ENCODE results near the gene GBX1. TPM values are rescaled to one million over a fixed set of nuclear protein-coding genes. Genes with fewer than 3 reads are reported as not detected.
A peak's percentile ranks its signal among the peaks of the same experiment; 100 is the strongest.

Gene GBX1
- total and polyA plus RNA-seq, 2 of the 4 experiments (the other 2 are of a cell fraction): not detected

DNA sequence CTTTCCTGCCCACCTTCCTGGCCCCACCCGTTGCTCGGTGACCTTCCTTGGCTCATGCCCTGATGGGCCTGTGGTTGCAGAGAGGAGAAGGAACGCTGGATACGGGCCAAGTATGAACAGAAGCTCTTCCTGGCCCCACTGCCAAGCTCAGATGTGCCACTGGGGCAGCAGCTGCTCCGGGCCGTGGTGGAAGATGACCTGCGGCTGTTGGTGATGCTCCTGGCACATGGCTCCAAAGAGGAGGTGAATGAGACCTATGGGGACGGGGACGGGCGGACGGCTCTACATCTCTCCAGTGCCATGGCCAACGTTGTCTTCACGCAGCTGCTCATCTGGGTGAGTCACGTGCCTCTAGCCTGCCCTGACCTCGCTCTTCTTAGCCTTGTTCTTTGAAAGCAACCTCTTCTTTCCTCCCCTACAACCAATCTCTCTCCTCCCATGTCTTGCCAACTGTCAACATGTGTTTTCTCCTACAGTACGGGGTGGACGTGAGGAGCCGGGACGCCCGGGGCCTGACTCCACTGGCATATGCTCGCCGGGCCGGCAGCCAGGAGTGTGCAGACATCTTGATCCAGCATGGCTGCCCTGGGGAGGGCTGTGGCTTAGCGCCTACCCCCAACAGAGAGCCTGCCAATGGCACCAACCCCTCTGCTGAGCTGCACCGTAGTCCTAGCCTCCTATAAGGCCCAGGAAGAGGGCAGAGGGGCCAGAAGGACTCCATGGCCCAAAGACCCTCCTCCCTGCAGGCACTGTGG, 24.1 kb downstream of the GBX1 start:
- in situ Hi-C loops (cut with MboI; ENCODE audit: low sequenced_read_pairs): no loop called here
- WGBS, 2 experiments (ENCODE audit: extremely low coverage in 2 of 2, insufficient read length in 1 of 2): 78% methylated on average over 10 of the region's 25 CpGs; no CpG with 5 or more reads in 1 of the 2 experiments
- no peak for ATAC-seq (ENCODE audit: low read depth)
- no peak overlapping the region for H4K5ac ChIP-seq (ENCODE audit: low read depth, low read length)
- H2BK20ac ChIP-seq (ENCODE audit: low read depth, low read length): no peak overlapping the region
- no peak overlapping the region for H3K27ac ChIP-seq (ENCODE audit: insufficient read depth, low read length)
- H3K79me1 ChIP-seq (ENCODE audit: low read depth in 1 of 2, low read length in 2 of 2): no peaks in the 10 kb centered on the region
- no peak overlapping the region for H2AK5ac ChIP-seq (ENCODE audit: low read depth, low read length)
- H3K9me3 ChIP-seq (ENCODE audit: control insufficient read depth, insufficient read depth, low read length): no peaks in the 10 kb centered on the region
- H2BK5ac ChIP-seq (ENCODE audit: low read depth, low read length, poor library complexity, severe bottlenecking): no peak overlapping the region
- ChIA-PET POLR2A (ENCODE audit: unreplicated experiment) (no interaction called here), CTCF (no interaction called here)
- no peak overlapping the region for H4K91ac ChIP-seq (ENCODE audit: insufficient read depth, low read depth, low read length)
- peaks cover 3% of the 10 kb centered on the region for H4K20me1 ChIP-seq (ENCODE audit: insufficient read depth, low read length)
- H3K23ac ChIP-seq (ENCODE audit: low read depth, low read length): no peak overlapping the region
- H2AFZ ChIP-seq (replicated peaks; ENCODE audit: low read length, poor library complexity): peak overlapping the region; percentile 1
- no peak overlapping the region for H3K4ac ChIP-seq (ENCODE audit: low read depth, low read length)
- H3K4me1 ChIP-seq (ENCODE audit: control insufficient read depth, insufficient read depth, low read length): no peaks in the 10 kb centered on the region
- H2BK15ac ChIP-seq (ENCODE audit: low read depth, low read length): no peak overlapping the region
- no peak overlapping the region for H3K4me2 ChIP-seq (ENCODE audit: low read depth, low read length)
- peaks cover 50% of the 10 kb centered on the region for H3K36me3 ChIP-seq (ENCODE audit: control insufficient read depth, insufficient read depth, low read length)
- H2BK120ac ChIP-seq (ENCODE audit: low read depth, low read length): no peak overlapping the region
- no peak overlapping the region for H3K14ac ChIP-seq (replicated peaks; ENCODE audit: low read depth, low read length)
- 0 out of 2 replicates have a peak, but pooled peaks cover 3% of the 10 kb centered on the region for H3K9me1 ChIP-seq (ENCODE audit: insufficient read depth, low read length)
- no TSS peak for BruUV-seq (replicated peaks)
- no peak overlapping the region for H3K4me3 ChIP-seq (ENCODE audit: insufficient read depth, low read depth, low read length)
- peaks cover 3% of the 10 kb centered on the region; the same call in 1 of the 2 replicates for H3K27me3 ChIP-seq (ENCODE audit: control insufficient read depth, insufficient read depth, low read length)
- H4K8ac ChIP-seq (ENCODE audit: low read depth in 2 of 2, low read length in 2 of 2): no peak overlapping the region
- DNase-seq: no peak
- H3K18ac ChIP-seq (ENCODE audit: low read depth, low read length): no peak overlapping the region
- intact Hi-C loops (cut with micrococcal nuclease): no loop called here
- H3K9ac ChIP-seq (ENCODE audit: low read depth, low read length): no peak overlapping the region
- no peak overlapping the region for H2AK9ac ChIP-seq (replicated peaks; ENCODE audit: low read depth, low read length, poor library complexity)
- dilution Hi-C loops (cut with HindIII; ENCODE audit: low sequenced_read_pairs, unreplicated experiment): no loop called here
- H3K56ac ChIP-seq (ENCODE audit: extremely low read depth, insufficient read depth, low read length): no peak overlapping the region
- TF ChIP-seq FOS (IDR thresholded peaks at IDR 0.05; ENCODE audit: low read depth, low read length): no peak
- TF ChIP-seq POLR2A (IDR thresholded peaks at IDR 0.05; ENCODE audit: low read depth, low read length): no peak
- no peak for TF ChIP-seq SMC3 (IDR thresholded peaks at IDR 0.05; ENCODE audit: low read depth, low read length)
- TF ChIP-seq RAD21 (IDR thresholded peaks at IDR 0.05; ENCODE audit: low read length): no peak
- TF ChIP-seq CHD1 (IDR thresholded peaks at IDR 0.05; ENCODE audit: low read depth, low read length): no peak
- TF ChIP-seq RCOR1 (IDR thresholded peaks at IDR 0.05; ENCODE audit: insufficient replicate concordance, low read length): no peak
- TF ChIP-seq CEBPB (IDR thresholded peaks at IDR 0.05; ENCODE audit: low read depth, low read length): no peak
- TF ChIP-seq NFE2L2 (IDR thresholded peaks at IDR 0.05; ENCODE audit: low read depth, low read length): no peak
- TF ChIP-seq CTCF (conservative IDR thresholded peaks at IDR 0.05; ENCODE audit: low read depth, low read length): no peak
- TF ChIP-seq, protein P1, sequence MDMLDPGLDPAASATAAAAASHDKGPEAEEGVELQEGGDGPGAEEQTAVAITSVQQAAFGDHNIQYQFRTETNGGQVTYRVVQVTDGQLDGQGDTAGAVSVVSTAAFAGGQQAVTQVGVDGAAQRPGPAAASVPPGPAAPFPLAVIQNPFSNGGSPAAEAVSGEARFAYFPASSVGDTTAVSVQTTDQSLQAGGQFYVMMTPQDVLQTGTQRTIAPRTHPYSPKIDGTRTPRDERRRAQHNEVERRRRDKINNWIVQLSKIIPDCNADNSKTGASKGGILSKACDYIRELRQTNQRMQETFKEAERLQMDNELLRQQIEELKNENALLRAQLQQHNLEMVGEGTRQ (IDR thresholded peaks at IDR 0.05; ENCODE audit: low read depth, low read length): no peak
- no peak for TF ChIP-seq MAZ (IDR thresholded peaks at IDR 0.05; ENCODE audit: borderline replicate concordance, low read depth, low read length)
- no peak for TF ChIP-seq BHLHE40 (IDR thresholded peaks at IDR 0.05; ENCODE audit: low read depth, low read length)
- TF ChIP-seq MAFK (IDR thresholded peaks at IDR 0.05; ENCODE audit: low read depth, low read length): no peak
- no peak for TF ChIP-seq RFX5 (IDR thresholded peaks at IDR 0.05; ENCODE audit: low read depth, low read length)
